Measurements from ENCODE around the gene PRLR.

The PRLR gene

DNA sequence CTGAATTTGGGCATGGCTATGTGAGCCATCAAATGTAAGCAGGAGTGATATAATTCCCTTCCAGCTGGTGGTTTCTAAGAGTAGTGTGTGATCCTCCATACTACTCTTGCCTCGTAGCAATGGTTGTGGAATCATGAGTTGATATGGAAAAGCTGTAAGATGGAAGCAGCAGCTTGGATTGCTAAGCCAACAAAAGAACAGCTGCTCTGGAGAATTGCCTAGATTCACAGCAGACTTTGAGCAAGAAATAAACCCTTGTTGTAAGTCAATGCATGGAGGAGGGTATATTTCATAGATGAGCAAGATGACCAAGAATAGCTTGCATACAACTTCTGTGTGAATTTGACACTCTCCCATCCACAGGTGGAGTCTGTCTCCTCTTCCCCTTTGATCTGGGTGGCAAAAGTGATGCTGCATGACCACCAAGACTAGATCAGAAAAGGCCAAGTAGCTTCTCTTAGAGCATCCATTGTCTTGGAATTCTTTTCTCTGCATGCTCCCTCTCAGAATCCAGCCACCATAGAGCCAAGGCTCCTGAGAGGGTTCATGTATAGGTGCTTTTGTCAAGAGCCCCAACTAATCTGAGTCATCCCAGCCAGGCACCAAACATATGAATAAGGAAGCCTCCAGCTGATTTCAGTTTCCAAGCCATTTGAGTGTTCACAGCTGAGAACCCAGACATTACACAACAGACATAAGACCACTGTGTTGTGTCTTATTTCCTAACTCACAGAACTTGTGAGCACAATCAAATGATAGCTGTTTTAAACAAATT lies 79.0 kb downstream of the PRLR start:
- TF ChIP-seq, protein P1, sequence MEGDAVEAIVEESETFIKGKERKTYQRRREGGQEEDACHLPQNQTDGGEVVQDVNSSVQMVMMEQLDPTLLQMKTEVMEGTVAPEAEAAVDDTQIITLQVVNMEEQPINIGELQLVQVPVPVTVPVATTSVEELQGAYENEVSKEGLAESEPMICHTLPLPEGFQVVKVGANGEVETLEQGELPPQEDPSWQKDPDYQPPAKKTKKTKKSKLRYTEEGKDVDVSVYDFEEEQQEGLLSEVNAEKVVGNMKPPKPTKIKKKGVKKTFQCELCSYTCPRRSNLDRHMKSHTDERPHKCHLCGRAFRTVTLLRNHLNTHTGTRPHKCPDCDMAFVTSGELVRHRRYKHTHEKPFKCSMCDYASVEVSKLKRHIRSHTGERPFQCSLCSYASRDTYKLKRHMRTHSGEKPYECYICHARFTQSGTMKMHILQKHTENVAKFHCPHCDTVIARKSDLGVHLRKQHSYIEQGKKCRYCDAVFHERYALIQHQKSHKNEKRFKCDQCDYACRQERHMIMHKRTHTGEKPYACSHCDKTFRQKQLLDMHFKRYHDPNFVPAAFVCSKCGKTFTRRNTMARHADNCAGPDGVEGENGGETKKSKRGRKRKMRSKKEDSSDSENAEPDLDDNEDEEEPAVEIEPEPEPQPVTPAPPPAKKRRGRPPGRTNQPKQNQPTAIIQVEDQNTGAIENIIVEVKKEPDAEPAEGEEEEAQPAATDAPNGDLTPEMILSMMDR (IDR thresholded peaks at IDR 0.05; ENCODE audit: low read depth, low read length, missing control alignments), result no peak
- H3K27me3 ChIP-seq (replicated peaks), result no peaks in the 10 kb centered on the region
- DNase-seq, result no peak
- no peak overlapping the region for H3K27ac ChIP-seq
- in situ Hi-C loops (cut with HindIII; ENCODE audit: low pct_ligation_motif_present, low sequenced_read_pairs), result no loop called here
- H3K4me3 ChIP-seq (ENCODE audit: low read depth, low read length), result no peak overlapping the region
- H3K36me3 ChIP-seq (replicated peaks), result no peaks in the 10 kb centered on the region

DNA sequence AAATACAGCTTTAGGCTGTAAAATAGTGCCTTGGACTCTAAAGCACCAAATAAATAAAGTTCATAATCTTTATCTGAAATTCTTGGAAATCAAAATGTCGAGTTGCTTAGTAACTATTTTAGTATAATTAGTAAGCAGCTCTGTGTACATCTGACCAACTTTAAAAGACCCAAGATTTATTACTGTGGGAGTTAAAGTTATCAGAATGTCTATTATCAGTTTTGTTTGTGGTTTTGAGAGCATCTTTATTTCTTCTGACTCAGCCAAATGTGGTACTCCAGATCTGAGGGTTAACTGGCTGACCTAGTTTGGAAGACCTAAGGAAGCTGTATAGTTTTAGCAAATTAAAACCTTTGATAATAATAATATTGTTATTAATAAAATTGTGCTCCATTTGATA lies 81.2 kb downstream of the PRLR start:
- Histone ChIP-seq H3K27me3 (replicated peaks) (no peaks in the 10 kb centered on the region), H3K36me3 (replicated peaks) (no peaks in the 10 kb centered on the region), H3K27ac (no peak overlapping the region), H3K4me3 (ENCODE audit: low read depth, low read length) (no peak overlapping the region)
- DNase-seq, result no peak
- TF ChIP-seq, protein P1 (IDR thresholded peaks at IDR 0.05; ENCODE audit: low read depth, low read length, missing control alignments), result no peak
- in situ Hi-C loops (cut with HindIII; ENCODE audit: low pct_ligation_motif_present, low sequenced_read_pairs), result no loop called here

DNA sequence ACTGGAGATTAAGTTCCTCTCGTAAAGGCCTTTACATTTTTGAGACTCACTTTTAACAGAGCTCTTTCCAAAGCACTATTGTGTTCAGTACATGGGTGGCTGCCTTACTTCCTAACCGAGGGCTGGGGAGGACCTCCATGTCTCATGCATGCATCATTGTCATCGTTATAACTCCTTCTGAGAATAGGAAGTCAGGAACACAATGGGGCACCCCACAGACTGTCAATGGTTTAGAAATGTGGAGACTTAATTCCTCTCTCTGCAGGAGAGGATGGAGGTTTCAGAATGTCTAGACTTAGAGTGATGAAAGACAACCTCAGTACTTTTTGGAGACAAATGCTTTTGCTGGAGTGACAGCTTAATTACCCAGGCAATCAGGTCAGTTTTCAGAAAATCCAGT lies 83.9 kb downstream of the PRLR start:
- TF ChIP-seq, protein P1 (IDR thresholded peaks at IDR 0.05; ENCODE audit: low read depth, low read length, missing control alignments), result no peak
- in situ Hi-C loops (cut with HindIII; ENCODE audit: low pct_ligation_motif_present, low sequenced_read_pairs), result no loop called here
- no peaks in the 10 kb centered on the region for H3K36me3 ChIP-seq (replicated peaks)
- no peak for DNase-seq
- no peaks in the 10 kb centered on the region for H3K27me3 ChIP-seq (replicated peaks)
- no peak overlapping the region for H3K27ac ChIP-seq
- no peak overlapping the region for H3K4me3 ChIP-seq (ENCODE audit: low read depth, low read length)

DNA sequence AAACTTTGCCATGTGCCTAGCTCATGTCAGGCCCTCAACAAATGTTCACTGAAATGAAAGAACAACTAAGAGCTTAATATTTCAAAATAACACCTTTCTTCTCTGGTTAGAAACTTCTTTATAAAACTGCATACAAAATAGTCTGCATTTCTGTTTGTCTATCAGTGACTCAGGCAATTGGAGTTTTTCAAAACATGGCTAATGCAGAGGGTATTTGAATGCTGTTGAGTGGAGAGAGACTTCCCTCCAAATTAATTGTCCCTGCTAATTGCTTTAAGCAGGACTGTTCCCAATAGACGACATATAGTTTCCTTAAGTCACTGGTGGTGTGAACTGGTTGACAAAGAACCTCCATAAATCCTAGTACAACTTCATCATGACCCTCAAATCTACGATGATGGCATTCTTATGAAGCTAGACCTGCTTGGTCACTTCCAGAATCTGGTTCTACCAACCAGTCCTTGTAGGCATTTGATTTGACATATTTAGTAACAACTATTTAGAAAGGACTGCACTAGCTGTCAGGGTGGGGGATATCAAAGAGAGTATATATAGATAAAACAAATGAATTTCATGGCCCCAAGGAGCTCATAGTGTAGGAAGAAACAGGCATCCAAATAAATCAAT lies 84.5 kb downstream of the PRLR start:
- Histone ChIP-seq H3K27me3 (replicated peaks) (no peaks in the 10 kb centered on the region), H3K4me3 (ENCODE audit: low read depth, low read length) (no peak overlapping the region), H3K27ac (no peak overlapping the region), H3K36me3 (replicated peaks) (no peaks in the 10 kb centered on the region)
- in situ Hi-C loops (cut with HindIII; ENCODE audit: low pct_ligation_motif_present, low sequenced_read_pairs), result no loop called here
- TF ChIP-seq, protein P1 (IDR thresholded peaks at IDR 0.05; ENCODE audit: low read depth, low read length, missing control alignments), result no peak
- DNase-seq, result no peak

DNA sequence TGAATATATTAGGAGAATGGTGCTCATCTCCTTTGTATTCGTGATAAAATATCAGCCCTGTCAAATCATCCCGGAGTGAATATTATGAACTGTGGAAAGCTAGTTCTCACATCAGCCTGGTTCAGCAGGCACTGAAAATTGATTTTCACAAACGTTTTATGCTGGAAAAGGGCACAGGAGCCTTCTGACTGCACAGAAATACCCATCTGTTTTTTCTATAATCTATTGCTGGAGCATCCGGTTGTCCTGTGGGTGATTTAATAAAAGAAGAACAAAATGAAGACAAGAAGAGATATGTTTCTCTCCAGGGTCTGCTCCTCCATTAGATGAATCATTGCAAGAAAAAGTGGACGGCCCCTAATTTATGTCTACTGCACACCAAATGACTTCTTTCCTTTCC lies 85.3 kb downstream of the PRLR start:
- no peaks in the 10 kb centered on the region for H3K27me3 ChIP-seq (replicated peaks)
- TF ChIP-seq, protein P1 (IDR thresholded peaks at IDR 0.05; ENCODE audit: low read depth, low read length, missing control alignments), result no peak
- H3K36me3 ChIP-seq (replicated peaks), result no peaks in the 10 kb centered on the region
- no peak for DNase-seq
- in situ Hi-C loops (cut with HindIII; ENCODE audit: low pct_ligation_motif_present, low sequenced_read_pairs), result no loop called here
- H3K27ac ChIP-seq, result no peak overlapping the region
- no peak overlapping the region for H3K4me3 ChIP-seq (ENCODE audit: low read depth, low read length)
